Stimulated activated CD4-positive, alpha-beta T cell treated with anti-CD3 and anti-CD28 coated beads, Interleukin-15, amount 100 ng/mL, for 24 hours (primary cell): ENCODE data around the gene FBXO9.

Experiments used
- DNase-seq: peaks from one replicate; pipeline ENCODE4 v3.0.0-alpha.2; 2020

FBXO9 gene

GRCh38 chr6:53095716-53096115 lies 30.5 kb downstream of the FBXO9 start:
- no peak for DNase-seq

- DNase-seq: no peak
Observed at GRCh38 chr6:53100561-53100960, 35.4 kb downstream of the FBXO9 start.

GRCh38 chr6:53101006-53101405 lies 35.8 kb downstream of the FBXO9 start:
- no peak for DNase-seq

- no peak for DNase-seq
Observed at GRCh38 chr6:53103993-53104675, 38.9 kb downstream of the FBXO9 start.

- DNase-seq: no peak
Observed at GRCh38 chr6:53104916-53105315, 39.7 kb downstream of the FBXO9 start.

- DNase-seq: no peak
Observed at GRCh38 chr6:53107091-53107490, 41.9 kb downstream of the FBXO9 start.

GRCh38 chr6:53109612-53110011 lies 44.4 kb downstream of the FBXO9 start:
- no peak for DNase-seq

- no peak for DNase-seq
Observed at GRCh38 chr6:53111865-53112264, 46.7 kb downstream of the FBXO9 start.

GRCh38 chr6:53112404-53112803 lies 47.2 kb downstream of the FBXO9 start:
- no peak for DNase-seq

GRCh38 chr6:53112871-53113270 lies 47.7 kb downstream of the FBXO9 start:
- DNase-seq: no peak

- DNase-seq: no peak
Observed at GRCh38 chr6:53113742-53114141, 48.5 kb downstream of the FBXO9 start.

- no peak for DNase-seq
Observed at GRCh38 chr6:53115113-53115512, 49.9 kb downstream of the FBXO9 start.

- DNase-seq: no peak
Observed at GRCh38 chr6:53115741-53116140, 50.5 kb downstream of the FBXO9 start.

GRCh38 chr6:53119349-53119748 lies 54.1 kb downstream of the FBXO9 start:
- DNase-seq: no peak

- no peak for DNase-seq
Observed at GRCh38 chr6:53119772-53120409, 54.7 kb downstream of the FBXO9 start.

- DNase-seq: no peak
Observed at GRCh38 chr6:53124131-53124800, 59.1 kb downstream of the FBXO9 start.

GRCh38 chr6:53125276-53125675 lies 60.1 kb downstream of the FBXO9 start:
- DNase-seq: no peak

GRCh38 chr6:53128842-53129241 lies 63.6 kb downstream of the FBXO9 start:
- DNase-seq: no peak

GRCh38 chr6:53130569-53131290 lies 65.5 kb downstream of the FBXO9 start:
- no peak for DNase-seq

- DNase-seq: no peak
Observed at GRCh38 chr6:53133961-53134360, 68.8 kb downstream of the FBXO9 start.

GRCh38 chr6:53134601-53135235 lies 69.5 kb downstream of the FBXO9 start:
- DNase-seq: no peak

- no peak for DNase-seq
Observed at GRCh38 chr6:53136000-53136609, 70.9 kb downstream of the FBXO9 start.
